Measurements from ENCODE around the gene HRAS. TPM values are rescaled to one million over a fixed set of nuclear protein-coding genes. Genes with fewer than 3 reads are reported as not detected.

The HRAS gene
- total and polyA plus RNA-seq, 4 donors = 4.7 to 17.4 (median 10.9) TPM

DNA sequence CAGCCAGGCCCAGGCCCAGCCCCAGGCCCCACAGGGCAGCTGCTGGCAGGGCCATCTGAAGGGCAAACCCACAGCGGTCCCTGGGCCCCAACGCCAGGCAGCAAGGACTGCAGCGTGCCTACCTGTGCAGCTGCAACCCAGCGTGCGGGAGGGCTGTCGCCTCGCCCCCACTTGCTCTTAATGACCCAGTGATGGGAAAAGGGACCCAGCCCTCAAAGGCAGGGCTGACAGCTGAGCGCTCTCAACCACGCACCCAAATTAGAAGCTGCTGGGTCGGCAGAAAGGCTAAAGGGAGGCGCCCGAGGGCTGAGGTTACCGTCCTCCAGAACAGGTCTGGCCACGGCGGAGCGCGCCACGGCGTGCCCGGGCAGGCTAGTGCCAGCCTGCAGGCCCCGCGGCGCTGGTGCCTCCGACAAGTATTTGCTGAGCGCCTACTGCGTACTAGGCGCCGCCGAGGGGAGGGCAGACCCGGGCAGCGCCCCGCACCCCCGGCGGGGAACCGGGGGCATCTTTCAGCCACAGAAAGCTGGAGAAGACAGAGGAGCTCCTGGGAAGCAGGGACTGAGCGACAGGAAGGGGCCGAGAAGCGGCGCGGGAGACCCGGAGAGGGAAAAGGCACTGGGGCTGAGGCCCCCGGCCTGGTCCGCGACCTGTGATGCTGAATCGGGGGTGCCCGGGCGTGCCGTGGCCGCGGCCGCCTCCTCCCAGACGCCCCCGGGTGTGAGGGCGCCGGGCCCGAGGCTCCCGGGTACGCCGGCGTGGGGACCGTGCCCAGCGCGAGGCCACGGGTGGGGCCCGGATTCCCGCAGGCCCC is 773 bp downstream of the HRAS start (continued):
- TF ChIP-seq CTCF (IDR thresholded peaks at IDR 0.05; ENCODE audit: low read depth, low read length, missing input control) (no peak), FOXA1 (IDR thresholded peaks at IDR 0.05) (no peak)
- TF ChIP-seq, protein P1, sequence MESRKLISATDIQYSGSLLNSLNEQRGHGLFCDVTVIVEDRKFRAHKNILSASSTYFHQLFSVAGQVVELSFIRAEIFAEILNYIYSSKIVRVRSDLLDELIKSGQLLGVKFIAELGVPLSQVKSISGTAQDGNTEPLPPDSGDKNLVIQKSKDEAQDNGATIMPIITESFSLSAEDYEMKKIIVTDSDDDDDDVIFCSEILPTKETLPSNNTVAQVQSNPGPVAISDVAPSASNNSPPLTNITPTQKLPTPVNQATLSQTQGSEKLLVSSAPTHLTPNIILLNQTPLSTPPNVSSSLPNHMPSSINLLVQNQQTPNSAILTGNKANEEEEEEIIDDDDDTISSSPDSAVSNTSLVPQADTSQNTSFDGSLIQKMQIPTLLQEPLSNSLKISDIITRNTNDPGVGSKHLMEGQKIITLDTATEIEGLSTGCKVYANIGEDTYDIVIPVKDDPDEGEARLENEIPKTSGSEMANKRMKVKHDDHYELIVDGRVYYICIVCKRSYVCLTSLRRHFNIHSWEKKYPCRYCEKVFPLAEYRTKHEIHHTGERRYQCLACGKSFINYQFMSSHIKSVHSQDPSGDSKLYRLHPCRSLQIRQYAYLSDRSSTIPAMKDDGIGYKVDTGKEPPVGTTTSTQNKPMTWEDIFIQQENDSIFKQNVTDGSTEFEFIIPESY (IDR thresholded peaks at IDR 0.05) = no peak
- TF ChIP-seq, protein P2, sequence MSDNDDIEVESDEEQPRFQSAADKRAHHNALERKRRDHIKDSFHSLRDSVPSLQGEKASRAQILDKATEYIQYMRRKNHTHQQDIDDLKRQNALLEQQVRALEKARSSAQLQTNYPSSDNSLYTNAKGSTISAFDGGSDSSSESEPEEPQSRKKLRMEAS (IDR thresholded peaks at IDR 0.05) = no peak

- H3K4me3 ChIP-seq (ENCODE audit: low read depth in 1 of 3, low read length in 3 of 3) = peak overlapping the region in 1 of 3 donors; percentile 87
- H3K9ac ChIP-seq (ENCODE audit: low read depth in 1 of 2, low read length in 2 of 2) = peak overlapping the region in 1 of 2 donors; percentile 38
- peak; percentile 32 for DNase-seq (ENCODE audit: low spot score)
- no peaks in the 10 kb centered on the region for H3K9me3 ChIP-seq (ENCODE audit: control insufficient read depth in 4 of 4, low read length in 3 of 4)
- H3K36me3 ChIP-seq (ENCODE audit: control insufficient read depth in 4 of 4, insufficient read depth in 3 of 4, low read depth in 1 of 4, low read length in 3 of 4) = peaks cover 0 to 11% (median 6%) of the 10 kb centered on the region in 4 donors
- TF ChIP-seq, protein P2 (IDR thresholded peaks at IDR 0.05) = no peak
- TF ChIP-seq, protein P1 (IDR thresholded peaks at IDR 0.05) = no peak
- TF ChIP-seq TAF1 (conservative IDR thresholded peaks at IDR 0.05) (no peak), HNF4G (IDR thresholded peaks at IDR 0.05) (no peak), NR2F2 (IDR thresholded peaks at IDR 0.05) (no peak), CTCF (IDR thresholded peaks at IDR 0.05; ENCODE audit: low read depth, low read length, missing input control) (no peak), SP1 (IDR thresholded peaks at IDR 0.05) (no peak), EGR1 (IDR thresholded peaks at IDR 0.05; ENCODE audit: low read depth in 2 of 2) (no peak), GABPA (IDR thresholded peaks at IDR 0.05 in 1 of 2, conservative IDR thresholded peaks at IDR 0.05 in 1 of 2) (no peak), YY1 (IDR thresholded peaks at IDR 0.05) (no peak), RAD21 (IDR thresholded peaks at IDR 0.05) (no peak), FOXA1 (IDR thresholded peaks at IDR 0.05) (no peak), RXRA (IDR thresholded peaks at IDR 0.05) (no peak), FOXA2 (IDR thresholded peaks at IDR 0.05) (no peak), JUND (IDR thresholded peaks at IDR 0.05) (no peak), HNF4A (conservative IDR thresholded peaks at IDR 0.05) (no peak)
- TF ChIP-seq, protein P3, sequence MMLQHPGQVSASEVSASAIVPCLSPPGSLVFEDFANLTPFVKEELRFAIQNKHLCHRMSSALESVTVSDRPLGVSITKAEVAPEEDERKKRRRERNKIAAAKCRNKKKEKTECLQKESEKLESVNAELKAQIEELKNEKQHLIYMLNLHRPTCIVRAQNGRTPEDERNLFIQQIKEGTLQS (IDR thresholded peaks at IDR 0.05) = no peak
- TF ChIP-seq, protein P4, sequence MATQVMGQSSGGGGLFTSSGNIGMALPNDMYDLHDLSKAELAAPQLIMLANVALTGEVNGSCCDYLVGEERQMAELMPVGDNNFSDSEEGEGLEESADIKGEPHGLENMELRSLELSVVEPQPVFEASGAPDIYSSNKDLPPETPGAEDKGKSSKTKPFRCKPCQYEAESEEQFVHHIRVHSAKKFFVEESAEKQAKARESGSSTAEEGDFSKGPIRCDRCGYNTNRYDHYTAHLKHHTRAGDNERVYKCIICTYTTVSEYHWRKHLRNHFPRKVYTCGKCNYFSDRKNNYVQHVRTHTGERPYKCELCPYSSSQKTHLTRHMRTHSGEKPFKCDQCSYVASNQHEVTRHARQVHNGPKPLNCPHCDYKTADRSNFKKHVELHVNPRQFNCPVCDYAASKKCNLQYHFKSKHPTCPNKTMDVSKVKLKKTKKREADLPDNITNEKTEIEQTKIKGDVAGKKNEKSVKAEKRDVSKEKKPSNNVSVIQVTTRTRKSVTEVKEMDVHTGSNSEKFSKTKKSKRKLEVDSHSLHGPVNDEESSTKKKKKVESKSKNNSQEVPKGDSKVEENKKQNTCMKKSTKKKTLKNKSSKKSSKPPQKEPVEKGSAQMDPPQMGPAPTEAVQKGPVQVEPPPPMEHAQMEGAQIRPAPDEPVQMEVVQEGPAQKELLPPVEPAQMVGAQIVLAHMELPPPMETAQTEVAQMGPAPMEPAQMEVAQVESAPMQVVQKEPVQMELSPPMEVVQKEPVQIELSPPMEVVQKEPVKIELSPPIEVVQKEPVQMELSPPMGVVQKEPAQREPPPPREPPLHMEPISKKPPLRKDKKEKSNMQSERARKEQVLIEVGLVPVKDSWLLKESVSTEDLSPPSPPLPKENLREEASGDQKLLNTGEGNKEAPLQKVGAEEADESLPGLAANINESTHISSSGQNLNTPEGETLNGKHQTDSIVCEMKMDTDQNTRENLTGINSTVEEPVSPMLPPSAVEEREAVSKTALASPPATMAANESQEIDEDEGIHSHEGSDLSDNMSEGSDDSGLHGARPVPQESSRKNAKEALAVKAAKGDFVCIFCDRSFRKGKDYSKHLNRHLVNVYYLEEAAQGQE (IDR thresholded peaks at IDR 0.05) = no peak
- H3K27me3 ChIP-seq (ENCODE audit: control insufficient read depth in 4 of 4, insufficient read depth in 4 of 4, low read length in 3 of 4) = no peaks in the 10 kb centered on the region
- 96% methylated on average over 37 of the region's 37 CpGs for WGBS
- no peak overlapping the region for H3K27ac ChIP-seq (ENCODE audit: low read depth in 1 of 2, low read length in 2 of 2)
- peaks cover 8 to 34% (median 26%) of the 10 kb centered on the region in 4 donors for H3K4me1 ChIP-seq (ENCODE audit: control insufficient read depth in 4 of 4, insufficient read depth in 4 of 4, low read length in 3 of 4)
These were observed 1.6 kb downstream of the HRAS start for GRCh38 chr11:533586-534395.

All from liver (tissue), 9 donors.